Caki2 (cell line): ENCODE results near the gene CNIH3. TPM values are rescaled to one million over a fixed set of nuclear protein-coding genes. Genes with fewer than 3 reads are reported as not detected.
"Not testable (repeated sequence)": the region's sequence is repeated elsewhere in the genome, so short reads cannot be mapped to it uniquely, and the experiment has no call there.

Source experiments
- DNase-seq: peaks from one replicate; pipeline ENCODE4 v3.0.0-alpha.2; 2015; ENCODE audit warnings: low read depth
- in situ Hi-C: cut with HindIII; loops from 2 replicates; pipeline ENCODE4 v1.10.0; 2016; ENCODE audit warnings: low sequenced_read_pairs, low pct_unique_long_range_greater_than_20kb, mixed read lengths
- total RNA-seq: library from RNA; depleted of rRNA; stranded (reverse); fragments of >200 nt; shearing (Covaris generic); gene quantifications from 2 replicates; pipeline ENCODE4 v1.2.3, GENCODE V29; 2014; ENCODE audit warnings: low replicate concordance

CNIH3 gene
- total RNA-seq, 1 experiment from 2014 or later, result 0.95 TPM

- no peak for DNase-seq
- in situ Hi-C loops, result no loop called here
Observed at GRCh38 chr1:224668984-224669383, 52.9 kb downstream of the CNIH3 start.

- no peak for DNase-seq
- in situ Hi-C loops, result no loop called here
Observed at GRCh38 chr1:224669403-224669802, 53.3 kb downstream of the CNIH3 start.

DNA sequence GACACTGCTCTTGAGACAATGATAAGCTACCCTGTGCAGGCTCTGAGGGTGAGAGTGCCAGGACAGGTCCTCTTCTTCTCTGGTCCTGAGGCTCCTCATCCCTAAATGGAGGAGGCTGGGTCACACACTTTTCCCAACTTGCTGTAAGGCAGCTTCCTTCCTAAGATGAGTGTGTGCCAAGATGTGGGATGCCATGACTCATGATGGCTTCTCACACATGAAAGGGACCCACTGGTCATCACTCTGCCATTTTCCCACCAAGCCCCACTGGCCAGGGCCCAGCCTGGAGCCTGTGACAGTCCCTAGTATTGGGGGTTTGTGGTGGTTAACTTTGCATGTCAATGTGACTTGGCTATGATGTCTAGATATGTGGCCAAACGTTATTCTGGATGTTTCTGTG is 54.4 kb downstream of the CNIH3 start:
- DNase-seq, result no peak
- in situ Hi-C loops, result no loop called here

DNA sequence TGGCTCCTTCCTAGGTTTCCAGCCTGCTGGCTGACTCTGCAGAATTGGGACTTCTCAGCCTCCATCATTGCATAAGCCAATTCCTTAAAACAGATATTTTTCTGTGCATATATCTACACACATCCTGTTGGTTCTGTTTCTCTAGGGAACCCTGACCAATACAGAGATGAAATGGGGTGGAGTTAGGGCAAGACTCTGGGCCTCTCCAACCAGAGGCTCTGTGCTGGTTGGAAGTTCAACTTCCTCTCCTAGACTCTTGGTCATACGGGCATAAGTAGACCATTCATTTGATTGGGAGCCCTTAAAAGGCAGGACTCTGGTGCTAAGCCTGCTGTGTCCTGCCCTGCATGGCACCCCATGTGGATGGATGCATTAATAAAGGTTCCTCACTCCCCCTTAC is 55.0 kb downstream of the CNIH3 start:
- in situ Hi-C loops, result no loop called here
- DNase-seq, result no peak

DNA sequence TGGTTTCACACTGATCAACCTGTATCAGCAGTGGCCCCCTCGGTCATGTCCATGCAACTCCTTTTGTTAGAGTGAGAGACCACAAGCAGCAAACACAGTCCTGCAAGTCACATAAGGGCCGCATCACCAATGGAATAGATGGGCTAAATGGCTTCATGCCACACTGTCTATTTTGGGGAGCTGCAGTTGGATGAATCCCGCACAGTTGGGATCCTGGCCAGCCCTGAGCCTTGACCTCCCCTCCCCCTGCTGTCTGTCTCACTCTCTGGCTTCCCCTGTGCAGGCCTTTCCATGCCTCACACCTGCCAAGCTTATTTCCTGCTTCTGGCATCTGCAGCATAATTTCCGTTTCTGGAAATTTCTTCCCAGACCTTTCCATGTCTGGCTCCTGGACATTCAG is 57.0 kb downstream of the CNIH3 start:
- no peak for DNase-seq
- in situ Hi-C loops, result no loop called here

DNA sequence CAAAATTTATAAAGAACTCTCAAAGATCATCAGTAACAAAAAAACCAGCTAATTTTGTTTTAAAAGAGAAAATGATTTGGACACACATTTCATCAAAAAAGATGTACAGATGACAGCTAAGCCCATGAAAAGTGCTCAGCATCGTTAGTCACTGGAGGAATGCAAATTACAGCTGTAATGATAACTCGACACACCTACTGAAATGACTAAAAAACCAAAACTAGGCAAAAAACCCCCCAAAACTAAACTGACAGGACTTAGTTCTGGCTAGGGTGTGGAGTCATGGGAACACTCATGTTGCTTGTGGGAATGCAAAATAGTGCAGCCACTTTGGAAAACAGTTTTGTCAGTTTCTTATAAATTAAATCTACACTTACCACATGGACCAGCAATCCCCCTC is 59.5 kb downstream of the CNIH3 start:
- DNase-seq, result no peak
- in situ Hi-C loops, result no loop called here

GRCh38 chr1:224676551-224676950 is 60.4 kb downstream of the CNIH3 start:
- no peak for DNase-seq
- in situ Hi-C loops, result no loop called here

- in situ Hi-C loops, result no loop called here
- no peak for DNase-seq
Observed at GRCh38 chr1:224678168-224678567, 62.1 kb downstream of the CNIH3 start.

DNA sequence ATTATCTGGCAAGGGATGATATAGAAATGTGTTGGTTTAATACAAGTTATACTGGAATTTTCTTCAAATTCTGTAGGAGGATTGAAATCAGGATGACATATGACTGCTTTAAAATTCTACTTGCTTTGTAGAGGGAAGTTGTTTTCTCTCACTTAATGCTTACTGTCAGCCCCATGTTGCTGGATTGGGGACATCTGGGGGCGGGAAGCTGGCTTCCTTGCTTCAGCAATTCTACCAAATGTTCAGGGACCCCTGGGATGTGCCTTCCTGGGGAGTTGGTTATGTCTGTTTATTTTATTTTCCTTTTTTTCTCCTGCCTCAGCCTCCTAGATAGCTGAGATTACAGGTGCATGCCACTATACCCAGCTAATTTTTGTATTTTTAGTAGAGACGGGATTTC is 63.5 kb downstream of the CNIH3 start:
- in situ Hi-C loops, result no loop called here
- DNase-seq, result no peak

DNA sequence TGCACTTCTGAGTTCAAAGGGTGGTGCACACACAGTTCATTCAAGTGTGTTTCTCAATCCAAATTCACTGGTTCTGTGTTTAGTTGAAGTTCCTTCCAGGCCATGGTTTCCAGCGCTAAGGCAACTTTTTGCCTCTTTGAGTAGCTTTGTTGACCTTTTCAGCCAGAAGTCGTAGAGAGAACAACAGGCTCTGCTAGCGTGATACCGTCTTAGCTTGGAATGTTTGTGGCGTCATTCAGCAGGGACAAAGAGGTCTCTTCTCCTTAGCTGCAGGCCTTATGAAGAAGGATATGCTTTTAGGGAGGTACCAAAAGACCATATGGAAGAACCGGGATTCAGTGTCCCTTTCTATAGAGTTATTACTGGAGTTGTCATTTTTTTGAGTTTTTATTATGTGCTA is 65.7 kb downstream of the CNIH3 start:
- DNase-seq, result no peak
- in situ Hi-C loops, result no loop called here

DNA sequence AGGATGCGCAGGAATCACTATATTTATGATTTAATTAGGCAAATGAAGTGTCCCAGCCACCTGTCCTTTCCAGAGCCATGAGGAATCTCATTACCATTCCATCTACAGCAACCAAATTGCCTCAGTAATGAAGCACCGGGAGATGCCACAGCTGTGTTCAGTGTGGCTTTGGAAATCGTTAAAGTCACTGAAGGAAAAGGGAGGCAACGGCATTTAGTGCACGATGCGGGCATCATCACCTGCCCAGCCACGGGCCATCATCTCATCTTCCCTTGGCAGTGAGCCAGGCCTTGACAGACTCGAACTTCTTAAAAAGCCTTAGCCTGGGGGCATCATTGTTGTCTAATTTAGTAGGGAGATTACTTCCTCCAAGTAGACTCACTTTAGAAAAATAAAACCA is 67.8 kb downstream of the CNIH3 start:
- in situ Hi-C loops, result no loop called here
- DNase-seq, result no peak

DNA sequence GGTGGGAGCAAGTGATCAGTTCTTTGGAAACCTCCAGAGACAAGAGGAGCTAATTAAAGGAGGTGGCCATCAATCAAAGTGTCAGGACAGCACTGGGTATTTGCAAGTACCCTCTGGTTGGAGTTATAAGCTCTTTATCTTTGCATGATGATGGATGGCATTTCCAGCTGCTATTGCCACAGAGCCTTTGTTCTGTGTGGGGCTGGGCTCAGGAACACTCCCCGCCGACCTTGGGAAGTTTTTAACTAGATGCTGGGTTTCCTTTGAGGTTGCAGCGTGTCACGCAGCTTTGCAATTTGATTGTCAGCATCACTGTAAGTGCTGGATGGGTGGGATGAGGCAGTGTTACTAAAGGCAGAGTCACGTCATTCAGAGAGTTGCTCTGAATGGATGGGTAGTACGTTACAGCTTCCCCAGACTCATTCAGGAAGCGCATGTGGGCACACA is 68.9 kb downstream of the CNIH3 start:
- DNase-seq, result no peak
- in situ Hi-C loops, result no loop called here

DNA sequence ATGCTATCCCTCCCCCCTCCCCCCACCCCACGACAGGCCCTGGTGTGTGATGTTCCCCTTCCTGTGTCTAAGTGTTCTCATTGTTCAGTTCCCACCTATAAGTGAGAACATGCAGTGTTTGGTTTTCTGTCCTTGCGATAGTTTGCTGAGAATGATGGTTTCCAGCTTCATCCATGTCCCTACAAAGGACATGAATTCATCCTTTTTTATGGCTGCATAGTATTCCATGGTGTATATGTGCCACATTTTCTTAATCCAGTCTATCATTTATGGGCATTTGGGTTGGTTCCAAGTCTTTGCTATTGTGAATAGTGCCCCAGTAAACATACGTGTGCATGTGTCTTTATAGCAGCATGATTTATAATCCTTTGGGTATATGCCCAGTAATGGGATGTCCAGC is 70.0 kb downstream of the CNIH3 start:
- in situ Hi-C loops, result not testable (repeated sequence)

GRCh38 chr1:224687465-224687864 is 71.3 kb downstream of the CNIH3 start:
- no peak for DNase-seq
- in situ Hi-C loops, result no loop called here

More for the DNA sequence above, 70.0 kb downstream of the CNIH3 start:
- not testable (repeated sequence) for DNase-seq

- DNase-seq, result no peak
- in situ Hi-C loops, result no loop called here
Observed at GRCh38 chr1:224689374-224689773, 73.3 kb downstream of the CNIH3 start.

DNA sequence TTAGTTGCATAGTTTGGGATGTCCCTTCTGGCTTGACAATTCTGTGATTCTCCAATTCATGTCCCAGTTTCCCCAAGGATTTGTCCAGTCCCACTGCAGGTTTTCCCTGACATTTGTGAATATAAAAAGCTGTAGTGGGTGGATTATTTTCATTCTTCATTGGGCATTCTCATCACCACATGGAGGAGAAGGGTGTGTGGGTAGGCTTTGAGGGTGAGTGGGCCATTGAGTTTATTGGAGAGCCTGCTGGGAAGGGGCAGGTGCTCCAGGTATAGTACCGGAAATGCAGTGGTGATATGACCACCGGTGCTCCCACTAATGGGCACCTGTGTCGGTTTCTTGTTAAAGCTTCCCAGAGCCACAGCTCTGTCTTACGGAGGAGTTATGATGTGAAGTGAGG is 74.5 kb downstream of the CNIH3 start:
- DNase-seq, result no peak
- in situ Hi-C loops, result no loop called here

DNA sequence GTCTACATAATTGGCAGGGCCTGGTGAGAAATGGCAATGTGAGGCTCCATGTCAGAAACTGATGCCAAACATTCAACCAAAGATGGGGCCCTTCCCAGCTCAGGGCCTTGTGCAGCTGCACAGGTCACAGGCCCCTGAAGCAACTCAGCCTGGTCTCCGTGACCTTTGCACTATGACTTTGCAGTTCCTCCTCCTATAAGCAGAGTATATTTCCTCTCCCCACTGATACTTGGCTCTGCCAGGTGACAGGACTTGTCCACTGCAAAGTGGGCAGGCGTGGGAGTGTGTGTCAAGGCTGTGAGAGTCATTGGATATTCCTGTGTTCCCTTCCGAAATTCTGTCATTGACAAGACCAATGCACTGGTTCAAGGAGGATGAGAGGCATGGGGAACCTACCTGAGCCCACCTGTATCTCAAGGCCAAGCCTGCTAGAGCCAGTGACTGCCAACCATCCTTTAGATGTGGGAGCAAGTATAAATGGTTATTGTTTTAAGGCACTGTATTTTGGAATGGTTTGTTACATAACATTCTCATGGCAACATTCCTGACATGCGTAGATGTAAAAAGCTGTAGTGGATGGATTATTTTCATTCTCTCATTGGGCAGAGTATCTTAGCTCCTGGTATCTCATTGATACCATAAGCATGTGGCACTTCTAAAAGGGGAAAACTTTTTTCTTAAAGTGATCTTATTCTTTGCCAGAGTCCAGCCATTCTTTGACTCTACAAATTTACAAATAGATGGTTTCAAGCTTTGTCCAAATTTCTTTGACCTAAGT is 75.2 kb downstream of the CNIH3 start:
- in situ Hi-C loops, result no loop called here
- DNase-seq, result no peak

DNA sequence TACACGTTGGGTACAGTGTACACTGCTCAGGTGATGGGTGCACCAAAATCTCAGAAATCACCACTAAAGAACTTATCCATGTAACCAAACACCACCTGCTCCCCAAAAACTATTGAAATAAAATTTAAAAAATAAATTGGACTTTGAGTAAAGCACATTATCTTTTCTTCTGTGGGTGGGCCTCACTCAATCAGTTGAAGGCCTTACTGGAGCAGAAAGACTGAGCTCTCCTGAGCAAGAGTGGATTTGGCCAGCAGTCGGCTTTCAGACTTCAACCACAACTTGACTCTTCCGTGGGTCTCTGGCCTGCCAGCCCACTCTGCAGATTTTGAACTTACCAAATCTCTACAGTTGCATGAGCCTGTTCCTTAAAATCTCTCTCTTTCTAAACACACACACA is 78.9 kb downstream of the CNIH3 start:
- no peak for DNase-seq
- in situ Hi-C loops, result no loop called here

DNA sequence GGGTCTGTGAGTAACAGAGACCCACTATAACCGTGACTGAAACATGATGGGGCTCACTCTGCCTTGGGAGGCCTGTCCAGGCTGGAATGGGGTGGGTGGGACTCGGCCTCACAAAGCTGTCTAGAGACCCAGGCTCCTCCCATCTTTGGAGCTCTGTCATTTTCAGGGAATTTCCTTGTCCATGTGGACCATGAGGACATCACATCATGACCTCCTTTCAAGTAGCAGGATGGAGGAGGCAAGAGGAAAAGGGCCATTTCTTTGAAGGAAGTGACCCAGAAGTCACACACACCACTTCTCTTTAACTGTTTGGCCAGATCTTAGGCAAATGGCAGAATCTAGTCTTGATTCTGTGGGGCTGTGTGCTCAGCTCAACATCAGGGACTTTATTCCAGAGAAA is 79.9 kb downstream of the CNIH3 start:
- in situ Hi-C loops, result no loop called here
- DNase-seq, result no peak
